Suppressor macrophage treated with lipopolysaccharide for 1 hour (primary cell): ENCODE measurements around the gene CENPH.
"Not testable (repeated sequence)": the region's sequence is repeated elsewhere in the genome, so short reads cannot be mapped to it uniquely, and the experiment has no call there.

Source experiments
- DNase-seq, 3 donors: peaks; one replicate each; pipeline ENCODE4 v3.0.0-alpha.2; 2020 to 2022

CENPH gene

GRCh38 chr5:69211200-69211599, 21.8 kb downstream of the CENPH start:
- DNase-seq: no peak

DNA sequence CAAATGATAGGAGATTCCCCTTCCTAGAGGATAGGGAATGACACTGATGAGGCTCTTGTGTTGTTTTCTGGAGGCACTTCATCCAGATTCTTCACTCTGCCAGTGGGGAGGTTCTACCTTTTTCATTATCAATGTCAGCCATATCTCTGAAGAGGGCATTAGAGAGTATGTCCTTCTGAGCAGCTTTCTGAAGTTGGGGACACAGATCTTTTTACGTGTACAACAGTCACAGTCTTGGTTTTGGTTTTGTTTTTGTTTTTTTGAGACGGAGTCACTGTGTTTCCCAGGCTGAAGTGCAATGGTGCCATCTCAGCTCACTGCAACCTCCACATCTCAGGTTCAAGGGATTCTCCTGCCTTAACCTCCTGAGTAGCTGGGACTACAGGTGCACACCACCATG, 22.6 kb downstream of the CENPH start:
- no peak for DNase-seq

GRCh38 chr5:69213513-69214215, 24.3 kb downstream of the CENPH start:
- DNase-seq: no peak

GRCh38 chr5:69217151-69217511, 27.7 kb downstream of the CENPH start:
- no peak for DNase-seq

DNA sequence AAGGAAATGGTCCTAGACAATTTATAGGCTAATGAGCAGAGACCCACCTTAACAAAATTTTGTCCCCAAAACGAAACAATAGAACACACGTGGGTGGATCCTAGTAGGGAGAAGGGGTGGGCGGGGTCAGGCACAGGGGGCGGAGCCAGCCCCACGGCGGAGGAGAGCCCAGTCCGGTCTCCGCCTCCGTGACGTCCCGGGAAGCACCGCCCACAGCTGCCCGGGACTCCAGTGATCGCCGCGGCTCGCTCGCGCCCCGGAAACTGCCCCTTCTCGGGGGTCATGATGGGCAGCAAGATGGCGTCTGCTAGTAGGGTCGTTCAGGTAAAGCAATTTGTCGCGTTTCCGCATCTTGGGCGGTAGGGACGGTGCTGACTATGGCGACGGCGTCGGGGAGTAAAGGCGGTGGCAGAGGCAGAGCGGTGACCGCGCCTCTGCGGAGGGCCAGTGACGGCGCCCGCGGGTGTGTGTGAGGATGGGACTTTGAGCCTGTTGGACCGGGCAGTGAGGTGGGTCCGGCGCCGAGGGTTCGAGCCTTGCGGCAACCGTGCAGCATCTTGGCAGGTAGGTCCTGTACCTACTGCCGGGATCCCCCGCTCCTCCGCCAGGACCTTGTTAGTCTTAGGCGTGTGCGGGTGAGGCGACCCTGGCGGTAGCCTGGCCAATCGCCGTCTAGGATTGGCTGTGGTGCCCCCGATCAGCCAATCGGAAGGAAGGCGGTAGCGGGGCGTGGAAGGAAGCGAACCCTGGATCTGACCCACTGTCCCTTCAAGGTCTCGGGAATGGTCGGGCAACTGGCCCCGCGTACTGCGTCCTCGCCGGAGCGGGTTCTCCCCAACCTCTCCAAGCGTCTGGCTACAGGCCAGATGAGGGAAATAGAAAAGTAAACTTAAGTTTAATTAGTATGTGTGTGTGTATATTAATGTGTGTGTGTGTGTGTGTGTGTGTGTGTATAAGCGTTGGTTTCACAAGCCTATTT, 28.5 kb downstream of the CENPH start:
- DNase-seq: peak; percentile 97 to 99 (median 98)

DNA sequence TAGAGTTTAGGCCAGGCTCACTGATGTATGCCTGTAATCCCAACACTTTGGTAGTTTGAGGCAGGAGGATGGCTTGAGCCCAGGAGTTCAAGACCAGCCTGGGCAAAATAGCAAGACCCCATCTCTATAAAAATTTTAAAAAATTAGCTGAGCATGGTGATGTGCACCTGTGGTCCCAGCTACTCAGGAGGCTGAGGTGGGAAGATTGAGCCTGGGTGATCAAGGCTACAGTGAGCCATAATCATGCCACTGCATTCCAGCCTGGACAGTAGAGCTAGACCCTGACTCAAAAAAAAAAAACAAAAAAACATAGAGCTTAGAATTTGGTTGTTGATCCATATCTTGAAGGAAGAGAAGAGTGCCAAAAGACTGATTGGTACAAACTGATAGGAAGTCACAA, 30.6 kb downstream of the CENPH start:
- DNase-seq: no peak

DNA sequence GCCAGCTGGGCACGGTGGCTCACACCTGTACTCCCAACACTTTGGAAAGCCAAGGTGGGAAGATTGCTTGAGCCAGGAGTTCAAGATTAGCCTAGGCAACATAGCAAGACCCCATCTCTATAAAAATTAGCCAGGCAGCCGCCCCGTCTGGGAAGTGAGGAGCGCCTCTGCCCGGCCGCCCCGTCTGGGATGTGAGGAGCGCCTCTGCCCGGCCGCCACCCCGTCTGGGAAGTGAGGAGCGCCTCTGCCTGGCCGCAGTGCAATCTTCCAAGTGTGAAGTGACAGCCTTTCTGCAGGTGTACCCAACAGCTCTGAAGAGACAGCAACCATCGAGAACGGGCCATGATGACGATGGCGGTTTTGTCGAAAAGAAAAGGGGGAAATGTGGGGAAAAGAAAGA, 31.0 kb downstream of the CENPH start:
- not testable (repeated sequence) for DNase-seq

DNA sequence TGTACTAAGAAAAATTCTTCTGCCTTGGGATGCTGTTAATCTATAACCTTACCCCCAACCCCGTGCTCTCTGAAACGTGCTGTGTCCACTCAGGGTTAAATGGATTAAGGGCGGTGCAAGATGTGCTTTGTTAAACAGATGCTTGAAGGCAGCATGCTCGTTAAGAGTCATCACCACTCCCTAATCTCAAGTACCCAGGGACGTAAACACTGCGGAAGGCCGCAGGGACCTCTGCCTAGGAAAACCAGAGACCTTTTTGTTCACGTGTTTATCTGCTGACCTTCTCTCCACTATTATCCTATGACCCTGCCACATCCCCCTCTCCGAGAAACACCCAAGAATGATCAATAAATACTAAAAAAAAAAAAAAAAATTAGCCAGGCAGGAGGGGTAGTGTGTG, 31.4 kb downstream of the CENPH start:
- not testable (repeated sequence) for DNase-seq

DNA sequence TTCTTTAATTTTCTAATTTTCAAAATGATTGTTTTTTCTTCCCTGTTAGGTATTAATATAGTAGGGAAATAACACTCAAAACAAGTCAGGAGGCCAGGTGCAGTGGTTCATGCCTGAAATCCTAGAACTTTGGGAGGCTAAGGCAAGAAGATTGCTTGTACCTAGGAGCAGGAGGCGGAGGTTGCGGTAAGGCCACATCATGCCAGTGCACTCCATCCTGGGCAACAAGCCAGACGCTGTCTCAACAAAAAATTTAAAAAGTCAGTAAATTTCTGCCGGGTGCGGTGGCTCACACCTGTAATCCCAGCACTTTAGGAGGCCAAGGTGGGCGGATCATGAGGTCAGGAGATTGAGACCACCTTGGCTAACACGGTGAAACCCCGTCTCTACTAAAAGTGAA, 35.1 kb downstream of the CENPH start:
- DNase-seq: no peak

DNA sequence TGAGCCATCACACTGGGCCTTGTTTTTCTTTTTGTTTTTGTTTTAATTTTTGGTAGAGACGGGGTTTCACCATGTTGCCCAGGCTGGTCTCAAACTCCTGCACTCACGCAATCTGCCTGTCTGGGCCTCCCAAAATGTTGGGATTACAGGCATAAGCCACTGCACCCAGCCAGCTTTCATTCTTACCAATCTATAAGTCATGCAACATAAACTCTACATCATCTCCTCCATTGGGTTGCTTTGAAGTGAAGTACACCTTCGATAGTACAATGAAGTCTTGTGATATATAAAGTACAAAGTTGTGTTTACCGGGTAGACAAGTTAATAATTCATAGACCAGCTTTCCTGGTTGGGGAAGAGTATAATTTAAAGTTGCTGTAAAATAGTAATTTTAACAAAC, 36.5 kb downstream of the CENPH start:
- no peak for DNase-seq

DNA sequence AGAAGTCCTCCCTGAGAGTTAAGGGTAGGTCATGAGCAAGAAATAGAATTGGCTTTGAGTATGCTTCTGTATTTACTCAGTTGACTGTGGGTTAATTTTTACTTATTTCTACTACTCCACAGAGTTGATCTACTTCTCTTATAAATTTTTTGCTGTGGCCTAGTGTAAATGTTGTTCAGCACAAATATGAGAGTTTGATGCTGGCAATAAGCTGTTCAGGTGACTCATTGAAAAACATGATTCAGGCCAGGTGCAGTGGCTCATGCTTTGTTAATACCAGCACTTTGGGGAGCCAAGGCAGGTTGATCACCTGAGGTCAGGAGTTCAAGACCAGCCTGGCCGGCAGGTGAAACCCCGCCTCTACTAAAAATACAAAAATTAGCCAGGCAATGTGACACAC, 40.8 kb downstream of the CENPH start:
- DNase-seq: no peak

- DNase-seq: no peak
Observed at GRCh38 chr5:69231281-69231680, 41.9 kb downstream of the CENPH start.

DNA sequence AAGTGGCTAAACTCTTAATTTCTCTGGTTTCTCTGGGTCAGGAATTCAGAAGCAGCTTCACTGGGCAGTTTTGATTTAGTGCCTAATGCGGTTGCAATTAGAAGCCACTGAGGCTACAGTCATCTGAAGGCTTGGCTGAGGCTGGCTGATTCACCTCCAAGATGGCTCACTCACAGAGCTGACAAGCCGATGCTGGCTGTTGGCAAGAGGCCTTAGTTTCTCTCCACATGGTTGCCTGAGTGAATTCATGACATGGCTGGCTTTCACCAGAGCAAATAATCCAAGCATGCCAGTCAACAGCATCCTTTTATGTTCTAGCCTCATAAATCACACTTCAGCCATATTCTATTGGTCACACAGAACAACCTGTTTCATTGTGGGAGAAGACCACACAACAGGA, 42.5 kb downstream of the CENPH start:
- no peak for DNase-seq

GRCh38 chr5:69234457-69235268, 45.3 kb downstream of the CENPH start, which contains the start of gene CDK7:
Gene CDK7 (plus strand): TSS chr5:69234886. CDS start chr5:69234976, 90 bp downstream.
- DNase-seq: peak; percentile 95 to 97 (median 96)

GRCh38 chr5:69236733-69237132, 47.4 kb downstream of the CENPH start:
- not testable (repeated sequence) for DNase-seq

- no peak for DNase-seq
Observed at GRCh38 chr5:69237877-69238276, 48.5 kb downstream of the CENPH start.

DNA sequence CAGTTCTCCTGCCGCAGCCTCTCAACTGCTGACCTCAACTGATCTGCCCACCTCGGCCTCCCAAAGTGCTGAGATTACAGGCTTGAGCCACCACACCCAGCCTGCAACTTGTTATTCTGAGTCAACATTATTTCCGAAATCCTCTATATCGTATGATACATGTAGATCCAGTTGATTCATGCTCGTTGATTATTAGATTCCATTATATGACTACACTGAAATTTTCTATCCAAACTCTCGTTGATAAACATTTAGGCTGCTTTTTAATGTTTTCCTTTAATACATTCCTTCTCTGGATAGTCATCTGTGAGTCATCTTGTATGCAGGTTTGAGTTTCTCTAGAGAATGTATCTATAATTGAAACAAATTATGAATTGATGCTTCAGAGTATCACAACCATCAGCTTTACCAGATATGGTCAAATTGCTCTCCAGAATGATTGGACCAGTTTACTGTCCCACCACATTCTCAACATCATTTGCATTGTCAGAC, 49.4 kb downstream of the CENPH start:
- no peak for DNase-seq

GRCh38 chr5:69242215-69242927, 53.0 kb downstream of the CENPH start:
- no peak for DNase-seq

- DNase-seq: no peak
Observed at GRCh38 chr5:69245031-69245430, 55.6 kb downstream of the CENPH start.

- no peak for DNase-seq
Observed at GRCh38 chr5:69248019-69248418, 58.6 kb downstream of the CENPH start.

GRCh38 chr5:69250593-69250992, 61.2 kb downstream of the CENPH start:
- DNase-seq: no peak

- DNase-seq: no peak
Observed at GRCh38 chr5:69252437-69252836, 63.1 kb downstream of the CENPH start.
